Kidney epithelial cell (primary cell): Measurements from ENCODE around the gene ITPR3. TPM values are rescaled to one million over a fixed set of nuclear protein-coding genes. Genes with fewer than 3 reads are reported as not detected.

Source experiments
- DNase-seq: peaks from one replicate; pipeline ENCODE4 v3.0.0-alpha.2; 2010; ENCODE audit warnings: low read depth
- H3K27me3 ChIP-seq: 2 replicates; pipeline ENCODE4 v1.6.0; 2011; ENCODE audit warnings: low read length; ENCODE audit not compliant: control insufficient read depth, insufficient read depth
- H3K36me3 ChIP-seq: 2 replicates; pipeline ENCODE4 v1.5.1; 2011; ENCODE audit warnings: low read length; ENCODE audit not compliant: control insufficient read depth, insufficient read depth
- H3K4me3 ChIP-seq: 2 replicates; pipeline ENCODE4 v1.5.1; 2011; ENCODE audit warnings: low read depth, mild to moderate bottlenecking, control low read depth, low read length
- total RNA-seq: library from RNA; depleted of rRNA; stranded (reverse); fragments of >200 nt; gene quantifications from 2 replicates; pipeline ENCODE4 v1.2.3, GENCODE V29; 2015
- TF ChIP-seq, protein P1 (sequence below): IDR thresholded peaks from 2 replicates; pipeline ENCODE4 v1.5.1; 2011; ENCODE audit warnings: mild to moderate bottlenecking, moderate library complexity, low read length, control low read depth, inconsistent platforms; ENCODE audit not compliant: insufficient read depth, poor library complexity, severe bottlenecking

ITPR3 gene
- total RNA-seq, 1 donor from 2014 or later = 147 TPM

DNA sequence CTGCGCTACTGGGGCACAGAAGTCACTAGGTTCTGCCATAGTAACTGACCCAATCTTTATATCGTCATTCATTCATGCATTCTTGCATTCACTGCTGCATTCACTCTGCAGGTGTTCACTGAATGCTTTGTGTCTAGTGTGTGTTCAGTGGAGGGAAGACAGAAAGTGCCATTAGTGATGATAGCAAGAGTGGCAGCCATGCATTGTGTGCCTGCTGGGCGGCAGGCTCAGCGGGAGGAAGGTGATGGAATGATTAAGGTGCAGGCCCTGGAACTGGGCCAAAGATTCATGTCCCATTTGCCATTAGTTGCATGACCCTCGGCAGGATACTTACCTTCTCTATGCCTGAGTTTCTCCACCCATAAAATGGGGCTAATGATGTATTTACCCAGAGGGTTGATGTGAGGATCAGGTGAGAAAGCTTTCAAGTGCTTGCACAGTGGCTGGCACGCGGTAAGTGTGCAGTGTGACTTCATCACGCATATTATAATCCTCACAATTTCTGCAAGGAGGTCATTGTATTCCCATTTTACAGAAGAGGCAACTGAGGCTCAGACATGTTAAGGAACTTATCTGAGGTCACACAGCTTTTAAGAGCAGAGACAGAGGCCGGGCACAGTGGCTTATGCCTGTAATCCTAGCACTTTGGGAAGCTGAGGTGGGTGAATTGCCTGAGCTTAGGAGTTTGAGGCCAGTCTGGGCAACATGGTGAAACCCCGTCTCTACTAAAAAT is 40.1 kb downstream of the ITPR3 start:
- Histone ChIP-seq H3K36me3 (peaks cover 4% of the 10 kb centered on the region), H3K27me3 (no peaks in the 10 kb centered on the region), H3K4me3 (no peak overlapping the region)
- TF ChIP-seq, protein P1, sequence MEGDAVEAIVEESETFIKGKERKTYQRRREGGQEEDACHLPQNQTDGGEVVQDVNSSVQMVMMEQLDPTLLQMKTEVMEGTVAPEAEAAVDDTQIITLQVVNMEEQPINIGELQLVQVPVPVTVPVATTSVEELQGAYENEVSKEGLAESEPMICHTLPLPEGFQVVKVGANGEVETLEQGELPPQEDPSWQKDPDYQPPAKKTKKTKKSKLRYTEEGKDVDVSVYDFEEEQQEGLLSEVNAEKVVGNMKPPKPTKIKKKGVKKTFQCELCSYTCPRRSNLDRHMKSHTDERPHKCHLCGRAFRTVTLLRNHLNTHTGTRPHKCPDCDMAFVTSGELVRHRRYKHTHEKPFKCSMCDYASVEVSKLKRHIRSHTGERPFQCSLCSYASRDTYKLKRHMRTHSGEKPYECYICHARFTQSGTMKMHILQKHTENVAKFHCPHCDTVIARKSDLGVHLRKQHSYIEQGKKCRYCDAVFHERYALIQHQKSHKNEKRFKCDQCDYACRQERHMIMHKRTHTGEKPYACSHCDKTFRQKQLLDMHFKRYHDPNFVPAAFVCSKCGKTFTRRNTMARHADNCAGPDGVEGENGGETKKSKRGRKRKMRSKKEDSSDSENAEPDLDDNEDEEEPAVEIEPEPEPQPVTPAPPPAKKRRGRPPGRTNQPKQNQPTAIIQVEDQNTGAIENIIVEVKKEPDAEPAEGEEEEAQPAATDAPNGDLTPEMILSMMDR = no peak
- no peak for DNase-seq

- Histone ChIP-seq H3K36me3 (peaks cover 5% of the 10 kb centered on the region), H3K4me3 (no peak overlapping the region), H3K27me3 (no peaks in the 10 kb centered on the region)
- DNase-seq = no peak
- TF ChIP-seq, protein P1 = no peak
Observed at GRCh38 chr6:33662318-33662717, 41.2 kb downstream of the ITPR3 start.

GRCh38 chr6:33663028-33663427 is 41.9 kb downstream of the ITPR3 start:
- H3K27me3 ChIP-seq = no peaks in the 10 kb centered on the region
- no peak overlapping the region for H3K4me3 ChIP-seq
- no peak for DNase-seq
- H3K36me3 ChIP-seq = peaks cover 5% of the 10 kb centered on the region
- TF ChIP-seq, protein P1 = no peak

DNA sequence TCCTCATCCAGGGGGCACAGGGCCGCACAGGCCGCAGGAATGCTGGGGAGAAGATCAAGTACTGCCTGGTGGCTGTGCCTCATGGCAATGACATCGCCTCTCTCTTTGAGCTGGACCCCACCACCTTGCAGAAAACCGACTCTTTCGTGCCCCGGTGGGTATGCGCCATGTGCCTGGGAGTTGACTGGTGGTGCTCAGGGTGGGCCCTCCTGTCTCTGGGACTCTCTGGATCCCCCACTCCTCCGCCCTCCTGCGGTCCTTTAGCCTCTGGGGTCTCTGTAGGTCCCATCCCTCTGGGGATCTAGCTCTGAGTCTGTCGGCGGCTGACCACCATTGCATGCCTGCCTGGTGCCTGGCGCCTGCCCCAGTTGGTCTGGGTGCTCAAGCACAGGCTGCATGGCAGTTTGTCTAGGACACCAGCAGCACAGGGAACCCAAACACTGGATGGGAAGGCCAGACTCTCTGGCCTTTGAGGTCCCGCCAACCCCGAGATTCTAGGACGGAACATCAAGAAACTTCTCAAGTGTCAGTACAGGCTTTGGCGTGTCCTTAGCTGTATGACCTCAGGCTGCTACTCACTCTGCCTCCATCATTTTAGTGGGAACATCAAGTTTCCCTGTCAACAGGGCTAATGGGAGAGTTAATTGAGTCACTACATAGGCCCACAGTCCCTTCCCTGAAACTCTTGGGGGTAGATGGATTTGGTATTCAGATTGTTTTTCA is 42.8 kb downstream of the ITPR3 start:
- no peak for DNase-seq
- TF ChIP-seq, protein P1 = no peak
- Histone ChIP-seq H3K4me3 (no peak overlapping the region), H3K36me3 (peaks cover 6% of the 10 kb centered on the region), H3K27me3 (no peaks in the 10 kb centered on the region)

GRCh38 chr6:33664506-33665057 is 43.5 kb downstream of the ITPR3 start:
- TF ChIP-seq, protein P1 = no peak
- Histone ChIP-seq H3K27me3 (no peaks in the 10 kb centered on the region), H3K4me3 (no peak overlapping the region), H3K36me3 (peaks cover 7% of the 10 kb centered on the region)
- DNase-seq = no peak

GRCh38 chr6:33665957-33666356 is 44.8 kb downstream of the ITPR3 start:
- Histone ChIP-seq H3K4me3 (no peak overlapping the region), H3K36me3 (peaks cover 7% of the 10 kb centered on the region), H3K27me3 (no peaks in the 10 kb centered on the region)
- no peak for DNase-seq
- TF ChIP-seq, protein P1 = no peak
